HCT116 (cell line): ENCODE measurements around the gene CNTD1. TPM values are rescaled to one million over a fixed set of nuclear protein-coding genes. Genes with fewer than 3 reads are reported as not detected.

Experiments
- ATAC-seq: fragments of 200-7000 bp; cut with Tn5 transposase; 2 replicates; pipeline ENCODE4 v1.9.1; 2020; ENCODE audit warnings: mild to moderate bottlenecking, moderate library complexity
- BruUV-seq: library from RNA; stranded (reverse); fragments of 400-500 nt; replicated peaks from 2 replicates; lab custom pipeline; 2021; lab: Mats Ljungman, UMichigan
- CTCF ChIA-PET: fragments of 300-600 bp; sonication (Branson Sonifier 250); formaldehyde crosslinking; loops from one replicate; lab custom pipeline; 2021; ENCODE audit warnings: antibody characterized with exemption; lab: Charles Lee
- POLR2A ChIA-PET: fragments of 300-600, 350-600 bp; sonication (Branson Sonifier 250); formaldehyde crosslinking; loops from one replicate; lab custom pipeline; 2021; ENCODE audit warnings: antibody characterized with exemption; lab: Charles Lee
- RAD21 ChIA-PET, 2 experiments: fragments of 300-600 bp; sonication (Branson Sonifier 250); formaldehyde crosslinking; loops; one replicate each; lab custom pipeline; 2023; ENCODE audit warnings: low total read pairs in 2 of 2; ENCODE audit not compliant: uncharacterized antibody in 2 of 2, unreplicated experiment in 2 of 2, low non-redundant PET in 1 of 2; lab: Charles Lee
- DNase-seq: peaks from one replicate; pipeline ENCODE4 v3.0.0-alpha.2; 2010; ENCODE audit warnings: low read depth, low spot score
- H2AFZ ChIP-seq: fragments of 200-600 bp; shearing (Covaris generic), sonication (generic); 2 replicates; pipeline ENCODE4 v1.6.1; 2017; ENCODE audit warnings: low read depth, mixed run types, mixed read lengths, antibody characterized with exemption, low read length; ENCODE audit not compliant: poor library complexity, severe bottlenecking
- H3K27ac ChIP-seq: 2 replicates; pipeline ENCODE4 v1.5.1; 2012; ENCODE audit warnings: low read depth, low read length
- H3K27me3 ChIP-seq: fragments of 200-600 bp; sonication (generic); 2 replicates; pipeline ENCODE4 v1.6.1; 2016; ENCODE audit warnings: mixed run types, low read length, mixed read lengths; ENCODE audit not compliant: insufficient read depth
- H3K36me3 ChIP-seq, 2 experiments: fragments of 200-500 bp in 1 of 2; fragments of 200-600 bp in 1 of 2; sonication (Bioruptor generic) in 1 of 2; sonication (generic) in 1 of 2; 2 replicates each; pipeline versions ENCODE4 v1.5.1 to v1.6.1; 2014 to 2016; ENCODE audit warnings: low read length in 2 of 2, inconsistent platforms in 1 of 2, mixed read lengths in 1 of 2, mixed run types in 1 of 2; ENCODE audit not compliant: insufficient read depth in 2 of 2, control insufficient read depth in 1 of 2
- H3K4me1 ChIP-seq, 2 experiments: fragments of 200-600 bp in 1 of 2; sonication (generic) in 1 of 2; 2 replicates each; pipeline versions ENCODE4 v1.5.1 to v1.6.1; 2012 to 2017; ENCODE audit warnings: low read length in 2 of 2, inconsistent platforms in 1 of 2, mild to moderate bottlenecking in 1 of 2, mixed read lengths in 1 of 2, mixed run types in 1 of 2, moderate library complexity in 1 of 2; ENCODE audit not compliant: insufficient read depth in 2 of 2, control insufficient read depth in 1 of 2
- H3K4me2 ChIP-seq: fragments of 200-600 bp; sonication (generic); 2 replicates; pipeline ENCODE4 v1.6.1; 2017; ENCODE audit warnings: mixed run types, low read length, mixed read lengths
- H3K4me3 ChIP-seq, 2 experiments: fragments of 200-600 bp in 1 of 2; sonication (generic) in 1 of 2; replicated peaks in 1 of 2; 2 replicates each; pipeline ENCODE4 v1.5.1; 2011 to 2016; ENCODE audit warnings: low read length in 2 of 2, control low read depth in 1 of 2, low read depth in 1 of 2, mild to moderate bottlenecking in 1 of 2, mixed read lengths in 1 of 2, mixed run types in 1 of 2
- H3K79me2 ChIP-seq: fragments of 200-600 bp; sonication (generic); 2 replicates; pipeline ENCODE4 v1.6.1; 2017; ENCODE audit warnings: mild to moderate bottlenecking, mixed run types, low read length, moderate library complexity, mixed read lengths; ENCODE audit not compliant: insufficient read depth
- H3K9ac ChIP-seq: fragments of 200-600 bp; sonication (generic); 2 replicates; pipeline ENCODE4 v1.6.1; 2016; ENCODE audit warnings: low read length, mixed read lengths
- H3K9me2 ChIP-seq: fragments of 200-600 bp; sonication (generic), shearing (Covaris generic); 2 replicates; pipeline ENCODE4 v1.6.1; 2017; ENCODE audit warnings: mixed run types, mild to moderate bottlenecking, moderate library complexity; ENCODE audit not compliant: insufficient read depth
- H3K9me3 ChIP-seq, 2 experiments: fragments of 200-500 bp in 1 of 2; fragments of 200-600 bp in 1 of 2; sonication (Bioruptor generic) in 1 of 2; sonication (generic) in 1 of 2; 2 replicates each; pipeline ENCODE4 v1.6.1; 2014 to 2017; ENCODE audit warnings: low read length in 2 of 2, mixed read lengths in 2 of 2, inconsistent platforms in 1 of 2, low read depth in 1 of 2, mild to moderate bottlenecking in 1 of 2, mixed run types in 1 of 2, moderate library complexity in 1 of 2; ENCODE audit not compliant: control insufficient read depth in 1 of 2, insufficient read depth in 1 of 2
- H4K20me1 ChIP-seq: fragments of 200-600 bp; sonication (generic), shearing (Covaris generic); 2 replicates; pipeline ENCODE4 v1.6.1; 2017; ENCODE audit warnings: mixed run types, mild to moderate bottlenecking, moderate library complexity; ENCODE audit not compliant: insufficient read depth
- CBX3 ChIP-seq: IDR thresholded peaks from 2 replicates; pipeline ENCODE4 v1.6.1; 2012; ENCODE audit warnings: low read depth
- EGR1 ChIP-seq: IDR thresholded peaks from 2 replicates; pipeline ENCODE4 v1.6.1; 2012; ENCODE audit warnings: low read depth
- ELF1 ChIP-seq: IDR thresholded peaks from 2 replicates; pipeline ENCODE4 v1.6.1; 2012; ENCODE audit warnings: low read depth, borderline replicate concordance
- EZH2 ChIP-seq: fragments of 200-600 bp; sonication (generic); IDR thresholded peaks from 2 replicates; pipeline ENCODE4 v1.6.1; 2017; ENCODE audit warnings: antibody characterized with exemption, mixed run types
- FOSL1 ChIP-seq: IDR thresholded peaks from 2 replicates; pipeline ENCODE4 v1.6.1; 2012; ENCODE audit warnings: low read depth
- POLR2A ChIP-seq: IDR thresholded peaks from 2 replicates; pipeline ENCODE4 v1.7.0; 2011; ENCODE audit warnings: borderline replicate concordance; ENCODE audit not compliant: insufficient read depth, insufficient read length; ENCODE audit errors: extremely low read depth
- POLR2AphosphoS5 ChIP-seq: IDR thresholded peaks from 2 replicates; pipeline ENCODE4 v1.6.1; 2011; ENCODE audit warnings: mild to moderate bottlenecking, low read depth, low read length, moderate library complexity
- RAD21 ChIP-seq: IDR thresholded peaks from 2 replicates; pipeline ENCODE4 v1.6.1; 2012; ENCODE audit warnings: low read depth, mild to moderate bottlenecking
- SIN3A ChIP-seq: IDR thresholded peaks from 2 replicates; pipeline ENCODE4 v1.6.1; 2012; ENCODE audit warnings: low read depth
- SP1 ChIP-seq: IDR thresholded peaks from 2 replicates; pipeline ENCODE4 v1.6.1; 2012; ENCODE audit warnings: low read depth
- SRF ChIP-seq: IDR thresholded peaks from 2 replicates; pipeline ENCODE4 v1.6.1; 2012; ENCODE audit warnings: low read depth
- TCF7L2 ChIP-seq: IDR thresholded peaks from 2 replicates; pipeline ENCODE4 v1.7.0; 2011; ENCODE audit warnings: borderline replicate concordance, inconsistent platforms; ENCODE audit not compliant: insufficient read depth, insufficient read length; ENCODE audit errors: extremely low read depth
- YY1 ChIP-seq: IDR thresholded peaks from 2 replicates; pipeline ENCODE4 v1.6.1; 2011; ENCODE audit warnings: low read length, low read depth, moderate library complexity, mild to moderate bottlenecking; ENCODE audit not compliant: insufficient replicate concordance; ENCODE audit errors: extremely low read depth
- ZNF274 ChIP-seq: fragments of 200-500 bp; sonication (Bioruptor generic); IDR thresholded peaks from 2 replicates; pipeline ENCODE4 v1.6.1; 2014; ENCODE audit warnings: mild to moderate bottlenecking, low read depth, low read length, inconsistent platforms
- intact Hi-C: fragments of 100-400 bp; cut with micrococcal nuclease; formaldehyde crosslinking; loops from 2 replicates; pipeline ENCODE4 v1.10.0; 2022
- total RNA-seq: library from RNA; stranded (reverse); gene quantifications from one replicate; pipeline ENCODE4 v1.2.1, GENCODE V29; 2021; ENCODE audit not compliant: unreplicated experiment
- TF ChIP-seq, protein P1 (sequence below), 3 experiments: fragments of 200-600 bp in 1 of 3; sonication (generic) in 1 of 3; IDR thresholded peaks in 2 of 3; conservative IDR thresholded peaks in 1 of 3; 2 replicates each; pipeline ENCODE4 v1.5.1; 2012 to 2017; ENCODE audit warnings: low read depth in 2 of 3, low read length in 2 of 3, antibody characterized with exemption in 1 of 3, borderline replicate concordance in 1 of 3, control low read depth in 1 of 3, mild to moderate bottlenecking in 1 of 3, mixed read lengths in 1 of 3, mixed run types in 1 of 3, moderate library complexity in 1 of 3; ENCODE audit not compliant: insufficient read depth in 1 of 3

Gene CNTD1
- total RNA-seq, 1 experiment from 2014 or later, result not detected

DNA sequence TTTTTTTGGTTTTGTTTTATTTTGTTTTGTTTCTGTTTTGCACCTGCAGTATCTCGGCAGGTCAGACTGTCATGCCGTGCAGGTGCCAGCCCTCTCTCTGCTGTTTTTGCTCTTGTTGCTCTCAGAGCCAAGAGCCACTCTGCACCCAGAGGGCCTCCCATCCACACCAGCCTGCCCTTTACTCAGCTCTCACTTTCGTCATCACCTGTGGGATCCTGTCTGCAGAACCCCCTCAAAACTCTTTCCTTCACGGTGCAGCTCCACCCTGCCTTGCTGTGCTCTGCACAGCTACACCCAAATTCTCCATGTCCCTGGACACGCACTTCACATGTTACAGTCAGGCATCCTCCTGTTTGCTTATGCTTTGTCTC lies 54.9 kb downstream of the CNTD1 start:
- H3K36me3 ChIP-seq, result no peaks in the 10 kb centered on the region
- ChIA-PET CTCF (no interaction called here), POLR2A (no interaction called here), RAD21 (no interaction called here)
- H3K27ac ChIP-seq, result no peak overlapping the region
- no peaks in the 10 kb centered on the region for H3K79me2 ChIP-seq
- H3K4me1 ChIP-seq, result no peaks in the 10 kb centered on the region
- H3K9me3 ChIP-seq, result no peaks in the 10 kb centered on the region
- ATAC-seq (no peak), DNase-seq (no peak)
- no peak overlapping the region for H3K4me3 ChIP-seq
- no peaks in the 10 kb centered on the region for H3K9me2 ChIP-seq
- no peak overlapping the region for H3K9ac ChIP-seq
- no peaks in the 10 kb centered on the region for H3K27me3 ChIP-seq
- H3K4me2 ChIP-seq, result no peak overlapping the region
- no TSS peak for BruUV-seq
- no peak for TF ChIP-seq EZH2
- TF ChIP-seq RAD21, result no peak
- no peak for TF ChIP-seq SRF
- TF ChIP-seq YY1, result no peak
- no peak for TF ChIP-seq EGR1
- TF ChIP-seq SP1, result no peak
- no peak for TF ChIP-seq CBX3
- TF ChIP-seq ELF1, result no peak
- no peak for TF ChIP-seq POLR2A
- TF ChIP-seq, protein P1, sequence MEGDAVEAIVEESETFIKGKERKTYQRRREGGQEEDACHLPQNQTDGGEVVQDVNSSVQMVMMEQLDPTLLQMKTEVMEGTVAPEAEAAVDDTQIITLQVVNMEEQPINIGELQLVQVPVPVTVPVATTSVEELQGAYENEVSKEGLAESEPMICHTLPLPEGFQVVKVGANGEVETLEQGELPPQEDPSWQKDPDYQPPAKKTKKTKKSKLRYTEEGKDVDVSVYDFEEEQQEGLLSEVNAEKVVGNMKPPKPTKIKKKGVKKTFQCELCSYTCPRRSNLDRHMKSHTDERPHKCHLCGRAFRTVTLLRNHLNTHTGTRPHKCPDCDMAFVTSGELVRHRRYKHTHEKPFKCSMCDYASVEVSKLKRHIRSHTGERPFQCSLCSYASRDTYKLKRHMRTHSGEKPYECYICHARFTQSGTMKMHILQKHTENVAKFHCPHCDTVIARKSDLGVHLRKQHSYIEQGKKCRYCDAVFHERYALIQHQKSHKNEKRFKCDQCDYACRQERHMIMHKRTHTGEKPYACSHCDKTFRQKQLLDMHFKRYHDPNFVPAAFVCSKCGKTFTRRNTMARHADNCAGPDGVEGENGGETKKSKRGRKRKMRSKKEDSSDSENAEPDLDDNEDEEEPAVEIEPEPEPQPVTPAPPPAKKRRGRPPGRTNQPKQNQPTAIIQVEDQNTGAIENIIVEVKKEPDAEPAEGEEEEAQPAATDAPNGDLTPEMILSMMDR (IDR thresholded peaks at IDR 0.05 in 2 of 3, conservative IDR thresholded peaks at IDR 0.05 in 1 of 3; ENCODE audit: borderline replicate concordance in 1 of 3, insufficient read depth in 1 of 3, low read depth in 2 of 3, low read length in 2 of 3), result no peak
- TF ChIP-seq SIN3A, result no peak
- TF ChIP-seq POLR2AphosphoS5, result no peak
- TF ChIP-seq ZNF274, result no peak
- TF ChIP-seq FOSL1, result no peak
- TF ChIP-seq TCF7L2, result no peak
- TF ChIP-seq, all 23 proteins: peak for 0
- Histone ChIP-seq H4K20me1 (no peaks in the 10 kb centered on the region), H2AFZ (no peak overlapping the region)
- intact Hi-C loops, result no loop called here
